Activated CD4-positive, alpha-beta T cell treated with anti-CD3 and anti-CD28 coated beads, Interleukin-2, amount 50 U/mL, for 24 hours (primary cell): ENCODE results near the gene RBM19.
"Not testable (repeated sequence)": the region's sequence is repeated elsewhere in the genome, so short reads cannot be mapped to it uniquely, and the experiment has no call there.

Experiments used
- DNase-seq, 2 donors: peaks; one replicate each; pipeline ENCODE4 v3.0.0-alpha.2; 2020; ENCODE audit warnings: low read depth in 1 of 2, low spot score in 1 of 2

Gene RBM19, protein sequence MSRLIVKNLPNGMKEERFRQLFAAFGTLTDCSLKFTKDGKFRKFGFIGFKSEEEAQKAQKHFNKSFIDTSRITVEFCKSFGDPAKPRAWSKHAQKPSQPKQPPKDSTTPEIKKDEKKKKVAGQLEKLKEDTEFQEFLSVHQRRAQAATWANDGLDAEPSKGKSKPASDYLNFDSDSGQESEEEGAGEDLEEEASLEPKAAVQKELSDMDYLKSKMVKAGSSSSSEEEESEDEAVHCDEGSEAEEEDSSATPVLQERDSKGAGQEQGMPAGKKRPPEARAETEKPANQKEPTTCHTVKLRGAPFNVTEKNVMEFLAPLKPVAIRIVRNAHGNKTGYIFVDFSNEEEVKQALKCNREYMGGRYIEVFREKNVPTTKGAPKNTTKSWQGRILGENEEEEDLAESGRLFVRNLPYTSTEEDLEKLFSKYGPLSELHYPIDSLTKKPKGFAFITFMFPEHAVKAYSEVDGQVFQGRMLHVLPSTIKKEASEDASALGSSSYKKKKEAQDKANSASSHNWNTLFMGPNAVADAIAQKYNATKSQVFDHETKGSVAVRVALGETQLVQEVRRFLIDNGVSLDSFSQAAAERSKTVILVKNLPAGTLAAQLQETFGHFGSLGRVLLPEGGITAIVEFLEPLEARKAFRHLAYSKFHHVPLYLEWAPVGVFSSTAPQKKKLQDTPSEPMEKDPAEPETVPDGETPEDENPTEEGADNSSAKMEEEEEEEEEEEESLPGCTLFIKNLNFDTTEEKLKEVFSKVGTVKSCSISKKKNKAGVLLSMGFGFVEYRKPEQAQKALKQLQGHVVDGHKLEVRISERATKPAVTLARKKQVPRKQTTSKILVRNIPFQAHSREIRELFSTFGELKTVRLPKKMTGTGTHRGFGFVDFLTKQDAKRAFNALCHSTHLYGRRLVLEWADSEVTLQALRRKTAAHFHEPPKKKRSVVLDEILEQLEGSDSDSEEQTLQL

DNA sequence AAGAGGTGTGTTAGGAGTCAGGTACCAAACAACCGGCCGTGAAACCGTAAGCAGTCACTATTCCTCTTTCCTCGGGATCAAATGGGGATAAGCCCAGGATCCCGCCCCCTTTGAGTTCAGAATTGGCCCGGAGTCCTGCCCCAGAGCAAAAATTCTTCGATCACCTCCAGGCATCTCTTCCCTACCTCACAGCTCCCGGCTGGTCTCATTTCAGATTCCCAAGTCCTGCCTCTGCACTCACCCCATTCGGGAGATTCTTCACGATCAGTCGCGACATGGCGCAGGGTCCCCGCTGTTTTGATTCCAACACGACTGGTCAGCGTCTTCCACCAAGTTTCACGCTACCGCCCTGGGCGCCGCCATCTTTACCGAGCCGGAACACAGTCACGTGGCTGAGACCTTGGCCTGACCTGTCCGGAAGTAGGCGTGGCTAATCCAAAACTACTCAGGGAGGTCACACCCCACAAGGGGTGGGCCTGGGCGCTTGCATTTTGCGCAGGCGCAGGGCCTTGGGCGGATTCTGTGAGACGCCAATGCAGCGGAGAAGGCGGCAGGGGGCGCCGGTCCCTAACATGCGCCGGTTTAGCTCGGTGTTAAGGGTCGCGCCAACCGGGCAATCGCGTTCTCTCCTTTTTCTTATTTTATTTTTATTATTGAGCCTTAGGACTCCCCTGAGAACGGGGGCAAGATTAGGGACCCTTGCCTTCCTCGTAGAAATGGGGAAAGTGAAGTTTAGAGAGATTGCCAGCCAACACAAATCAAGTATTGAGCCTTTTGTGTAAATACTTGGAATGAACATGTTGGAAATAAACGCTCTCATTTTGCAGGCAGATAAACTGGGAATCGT, at the start of gene RBM19:
Gene RBM19 (minus strand): TSS at position 375 of the 847 bp plus-strand sequence. CDS start 98 bp downstream, at position 277.
- peak; percentile 91 to 99 for DNase-seq

DNA sequence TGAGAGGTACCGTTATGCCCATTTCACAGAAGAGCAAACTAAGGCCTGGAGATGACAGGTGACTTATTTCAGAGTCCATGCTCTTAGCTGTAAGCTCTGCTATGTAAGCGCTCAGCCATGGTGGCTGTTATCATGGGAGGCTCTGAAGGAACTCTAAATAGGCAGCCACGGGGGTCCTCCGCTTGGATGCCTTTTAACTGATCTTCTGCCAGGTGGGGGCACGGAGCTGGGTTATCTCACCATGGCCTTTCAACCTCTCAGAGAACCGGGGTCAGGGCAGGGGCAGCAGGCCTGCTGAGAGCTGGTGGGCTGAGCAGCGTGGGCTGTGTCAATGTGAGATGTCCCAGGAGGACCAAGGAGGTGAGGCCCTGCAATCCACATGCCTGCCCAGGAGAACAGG, 49.7 kb upstream of the RBM19 start:
- DNase-seq: no peak

DNA sequence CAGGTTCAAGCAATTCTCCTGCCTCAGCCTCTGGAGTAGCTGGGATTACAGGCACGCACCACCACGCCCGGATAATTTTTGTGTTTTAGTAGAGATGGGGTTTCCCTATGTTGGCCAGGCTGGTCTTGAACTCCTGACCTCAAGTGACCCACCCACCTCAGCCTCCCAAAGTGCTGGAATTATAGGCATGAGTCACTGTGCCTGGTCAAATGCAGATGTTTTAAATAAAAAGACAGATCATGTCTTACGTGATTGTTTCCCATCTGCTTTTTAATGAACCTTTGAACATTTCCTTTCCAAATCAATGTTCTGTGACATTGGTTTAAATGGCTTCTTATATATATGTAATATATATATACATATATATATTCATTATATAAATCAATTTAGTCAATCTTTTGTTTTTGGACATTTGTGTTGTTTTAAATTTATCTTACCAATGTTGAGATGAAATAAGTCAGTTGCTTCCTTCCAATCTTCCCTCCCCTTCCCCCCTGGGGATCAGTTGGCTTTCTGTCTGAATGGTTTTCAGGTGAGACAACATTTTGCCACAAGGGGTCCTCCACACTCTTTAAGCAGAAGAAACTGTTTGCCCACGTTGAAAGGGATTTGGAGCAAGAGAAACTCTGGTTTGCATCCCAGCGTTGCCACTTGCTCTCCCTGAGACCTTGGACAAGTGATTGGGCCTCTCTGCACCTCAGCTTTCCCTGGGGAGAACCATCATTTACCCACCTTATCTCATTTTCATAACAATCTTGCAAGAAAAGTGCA, 47.6 kb upstream of the RBM19 start:
- no peak for DNase-seq

DNA sequence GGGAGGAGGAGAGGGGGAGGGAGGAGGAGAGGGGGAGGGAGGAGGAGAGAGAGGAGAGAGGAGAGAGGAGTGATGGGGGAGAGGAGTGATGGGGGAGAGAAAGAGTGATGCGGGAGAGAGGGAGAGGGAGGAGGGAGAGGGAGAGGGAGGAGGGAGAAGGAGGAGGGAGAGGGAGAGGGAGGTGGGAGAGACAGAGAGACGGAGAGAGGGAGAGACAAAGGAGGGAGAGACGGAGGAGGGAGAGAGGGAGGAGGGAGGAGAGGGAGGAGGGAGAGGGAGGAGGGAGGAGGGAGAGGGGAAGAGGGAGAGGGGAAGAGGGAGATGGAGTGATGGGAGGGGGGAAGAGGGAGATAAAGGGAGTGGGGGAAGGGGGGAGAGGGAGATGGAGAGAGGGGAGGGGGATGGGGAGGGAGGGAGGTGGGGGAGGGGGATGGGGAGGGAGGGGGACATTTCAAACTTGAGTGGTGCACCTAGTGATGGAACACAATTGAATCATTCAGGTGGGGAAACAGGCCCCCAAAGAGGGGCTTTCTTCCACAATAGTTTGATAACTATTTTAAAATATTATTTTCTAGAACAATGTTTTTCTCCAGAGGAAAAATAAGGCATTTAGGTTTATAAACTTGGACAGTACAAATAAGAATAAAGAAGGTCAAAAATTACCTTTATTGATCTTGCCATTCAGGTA, 46.8 kb upstream of the RBM19 start:
- no peak for DNase-seq

DNA sequence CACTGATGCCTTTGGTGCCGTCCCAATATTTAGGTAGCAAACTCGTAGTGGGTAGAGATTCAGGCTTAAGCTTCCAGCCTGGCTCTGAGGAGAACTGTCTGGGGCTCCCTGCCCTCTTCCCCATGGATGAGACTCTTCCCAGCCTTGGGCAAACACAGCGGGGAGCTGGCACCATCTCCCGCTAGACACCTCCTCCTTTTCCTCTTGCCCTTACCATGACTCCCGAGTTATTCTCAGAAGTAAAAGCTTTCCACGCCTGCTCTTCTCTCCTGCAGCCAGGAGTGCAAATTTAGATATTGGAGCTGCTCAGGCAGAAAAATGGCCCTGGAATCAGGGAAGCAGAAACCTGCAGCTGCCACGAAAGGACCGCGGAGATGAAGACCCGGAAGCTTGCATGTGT, 45.6 kb upstream of the RBM19 start:
- DNase-seq: no peak

DNA sequence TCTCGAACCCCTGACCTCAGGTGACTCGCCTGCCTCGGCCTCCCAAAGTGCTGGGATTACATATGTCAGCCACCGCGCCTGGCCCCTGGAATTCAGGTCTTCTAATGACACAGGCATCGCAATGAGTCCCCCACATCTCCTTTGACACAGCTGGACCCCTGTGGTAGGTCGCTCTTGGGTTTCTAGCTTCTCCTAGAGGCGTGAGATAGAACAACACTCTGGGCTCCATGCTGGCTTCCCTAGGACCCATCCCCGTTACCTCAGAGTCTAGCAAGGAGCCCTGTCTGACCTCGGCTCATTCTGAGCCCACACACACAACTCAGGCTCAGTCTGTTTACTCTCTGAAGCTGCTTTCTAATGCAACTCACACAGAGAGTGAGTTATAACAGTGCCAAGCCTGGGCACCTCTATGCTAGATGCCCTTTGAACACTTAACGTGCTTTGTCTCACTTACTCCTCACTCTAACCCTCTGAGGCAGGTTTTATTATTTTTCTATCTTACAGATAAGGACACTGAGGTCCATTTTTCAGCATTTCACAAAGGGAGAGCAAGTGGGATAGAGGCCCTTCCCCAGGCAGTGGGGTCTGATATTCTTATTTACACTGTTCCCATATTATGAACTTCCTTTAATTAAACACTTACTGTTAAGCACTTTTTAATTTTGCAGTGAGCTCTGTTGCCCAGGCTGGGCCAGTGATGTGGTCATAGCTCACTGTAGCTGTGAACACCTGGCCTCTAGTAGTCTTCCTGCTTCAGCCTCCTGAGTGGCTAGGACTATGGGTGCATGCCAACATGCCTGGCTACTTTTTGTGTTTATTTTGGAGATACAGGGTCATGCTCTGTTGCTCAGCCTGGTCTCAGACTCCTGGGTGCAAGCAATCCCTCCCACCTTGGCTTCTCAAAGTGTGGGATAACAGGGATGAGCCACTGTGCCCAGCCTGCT, 40.6 kb upstream of the RBM19 start:
- DNase-seq: no peak

DNA sequence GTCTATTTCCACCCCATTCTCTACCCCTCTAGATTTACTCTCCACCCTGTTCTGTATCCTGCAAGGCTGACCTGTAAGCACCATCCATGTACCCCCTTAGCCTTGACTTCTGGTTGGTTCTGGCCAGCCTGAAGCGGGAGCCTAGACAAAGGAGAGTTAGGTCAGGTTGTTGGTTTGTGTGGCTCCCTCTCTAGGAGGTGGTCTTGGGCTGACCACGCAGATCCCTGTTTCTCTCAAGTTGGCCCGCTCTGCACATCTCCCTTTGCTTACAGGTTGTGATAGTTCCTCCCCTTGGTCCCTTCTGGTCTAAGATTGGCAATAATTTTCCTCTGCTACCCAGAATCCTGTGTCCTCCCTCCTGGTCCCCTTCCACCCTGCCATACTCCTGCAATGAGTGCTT, 38.3 kb upstream of the RBM19 start:
- DNase-seq: no peak

DNA sequence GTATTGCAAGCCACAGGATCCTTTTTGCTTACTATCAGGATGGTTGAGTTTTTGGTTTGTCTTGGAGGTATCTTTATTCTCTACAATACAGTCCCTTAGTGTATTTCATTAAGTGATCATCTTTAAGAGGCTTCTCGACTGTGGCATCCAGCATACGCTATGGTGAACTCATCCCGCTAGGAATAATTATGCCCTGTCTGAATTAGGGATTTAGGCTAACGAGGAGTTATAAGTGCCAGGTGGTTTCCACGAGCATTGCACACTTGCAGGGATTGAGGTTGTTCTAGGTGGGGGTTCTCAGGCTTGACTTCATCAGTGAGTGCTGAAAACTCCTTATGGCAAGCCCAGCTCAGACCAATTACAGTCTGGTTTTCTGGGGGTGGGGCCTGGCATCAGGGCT, 37.2 kb upstream of the RBM19 start:
- DNase-seq: no peak

DNA sequence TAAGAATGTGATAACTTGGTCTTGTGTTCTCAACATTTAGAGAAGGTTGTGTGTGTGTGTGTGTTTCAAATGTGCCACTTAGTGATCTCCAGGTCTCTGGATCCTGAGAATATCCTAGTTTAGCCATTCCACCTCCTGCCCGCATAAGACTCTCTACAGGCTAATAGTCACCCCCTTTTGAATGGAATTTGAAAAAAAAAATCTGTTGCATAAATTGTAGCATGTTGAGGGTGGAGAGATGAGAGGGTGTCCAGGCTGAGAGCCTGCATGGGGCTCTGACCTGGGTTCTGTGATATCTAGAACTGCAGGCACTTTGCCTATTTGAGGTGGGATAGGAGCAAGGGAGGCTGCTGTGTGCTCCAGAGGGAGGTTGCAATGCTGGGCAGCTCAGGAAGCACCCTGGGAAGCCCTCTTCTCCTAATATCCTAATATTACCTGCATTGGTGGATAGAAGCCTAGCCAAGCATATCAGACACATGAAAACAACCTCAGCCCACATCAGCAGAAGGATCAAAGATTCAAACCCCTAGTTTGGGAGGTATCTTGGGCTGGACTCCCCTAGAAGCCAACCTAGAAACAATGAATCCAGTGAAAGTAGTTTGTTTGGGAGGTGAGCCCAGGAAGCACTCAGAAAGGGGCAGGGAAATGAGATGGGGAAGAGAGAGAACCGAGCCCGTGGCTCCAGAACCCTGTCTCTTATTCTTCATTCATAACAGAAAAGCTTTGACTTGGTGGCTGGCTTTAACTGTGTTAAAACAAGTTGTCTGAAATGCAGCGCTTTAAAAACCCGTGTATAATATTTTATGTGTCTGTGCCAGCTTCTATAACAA, 35.6 kb upstream of the RBM19 start:
- no peak for DNase-seq

DNA sequence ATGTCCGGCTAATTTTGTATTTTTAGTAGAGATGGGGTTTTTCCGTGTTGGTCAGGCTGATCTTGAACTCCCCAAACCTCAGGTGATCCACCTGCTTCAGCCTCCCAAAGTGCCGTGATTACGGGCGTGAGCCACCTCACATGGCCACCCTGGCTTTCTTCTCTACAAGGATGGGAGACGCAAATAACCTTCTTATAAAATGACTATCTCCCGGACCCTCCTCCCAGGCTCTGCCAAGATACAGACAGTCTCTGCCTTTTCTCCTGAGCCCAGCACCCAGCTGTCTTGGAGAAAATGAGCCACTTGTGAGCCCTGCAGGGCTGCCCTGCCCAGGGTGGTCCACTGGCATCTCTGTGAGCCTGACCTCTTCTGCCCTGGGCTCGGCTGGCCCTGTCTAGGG, 34.7 kb upstream of the RBM19 start:
- DNase-seq: no peak

DNA sequence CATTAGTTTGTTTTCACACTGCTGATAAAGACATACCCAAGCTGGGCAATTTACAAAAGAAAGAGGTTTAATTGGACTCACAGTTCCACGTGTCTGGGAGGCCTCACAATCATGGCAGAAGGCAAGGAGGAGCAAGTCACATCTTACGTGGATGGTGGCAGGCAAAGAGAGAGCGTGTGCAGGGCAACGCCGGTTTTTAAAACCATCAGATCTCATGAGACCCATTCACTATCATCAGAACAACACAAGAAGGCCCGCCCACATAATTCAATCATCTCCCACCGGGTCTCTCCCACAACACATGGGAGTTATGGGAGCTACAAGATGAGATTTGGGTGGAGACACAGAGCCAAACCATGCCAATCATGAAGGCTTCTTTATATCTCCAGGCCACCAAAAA, 34.1 kb upstream of the RBM19 start:
- not testable (repeated sequence) for DNase-seq

DNA sequence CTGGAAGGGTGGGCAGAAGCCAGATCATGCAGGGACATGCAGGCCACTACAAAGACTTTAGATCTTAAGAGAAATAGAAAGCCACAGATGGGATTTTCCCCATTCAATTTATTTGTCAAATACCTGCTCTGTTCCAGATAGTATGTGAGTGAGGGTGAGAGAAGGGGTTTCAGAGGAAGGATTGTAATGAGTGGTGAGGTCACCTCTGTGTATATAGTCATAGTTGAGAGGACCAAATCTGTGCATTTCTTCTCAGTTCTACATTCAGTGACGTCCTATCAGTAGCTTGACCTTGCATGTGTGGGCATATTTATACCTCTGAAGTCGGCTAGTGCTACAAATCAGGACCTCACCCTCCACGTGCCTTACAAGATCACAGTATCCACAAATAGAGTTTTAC, 31.2 kb upstream of the RBM19 start:
- no peak for DNase-seq

DNA sequence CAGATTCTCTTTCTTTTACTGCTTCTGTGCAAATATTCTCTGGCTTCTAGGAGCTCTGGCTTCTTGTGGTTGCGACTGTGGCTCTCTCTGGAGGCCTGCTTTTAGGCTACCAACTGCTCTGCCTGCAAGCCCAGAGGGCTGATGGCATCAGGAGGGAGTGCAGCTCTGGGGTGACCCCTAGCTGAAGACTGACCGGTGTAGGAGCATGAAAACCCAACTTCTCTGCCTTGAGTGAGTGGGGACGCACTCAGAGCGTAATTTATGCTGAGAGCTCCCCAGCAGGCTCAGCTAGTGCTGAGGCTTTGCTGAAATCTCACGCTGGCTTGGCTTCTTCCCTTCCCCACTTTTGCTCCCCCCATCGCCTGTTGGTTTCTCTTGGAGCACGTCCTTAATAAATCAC, 29.9 kb upstream of the RBM19 start:
- DNase-seq: no peak

DNA sequence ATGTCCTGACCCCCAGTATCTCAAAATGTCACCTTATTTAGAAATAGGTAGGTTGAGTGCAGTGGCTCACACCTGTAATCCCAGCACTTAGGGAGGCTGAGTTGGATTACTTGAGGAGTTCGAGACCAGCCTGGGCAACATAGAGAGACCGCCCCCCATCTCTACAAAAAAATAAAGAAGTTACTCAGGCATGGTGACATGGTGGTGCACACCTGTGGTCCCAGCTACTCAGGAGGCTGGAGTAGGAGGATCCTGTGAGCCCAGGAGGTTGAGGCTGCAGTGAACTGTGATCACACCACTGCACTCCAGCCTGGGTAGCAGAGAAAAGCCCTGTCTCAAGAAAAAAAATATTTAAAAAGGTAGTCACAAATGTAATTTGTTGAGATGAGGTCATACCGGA, 27.9 kb upstream of the RBM19 start:
- no peak for DNase-seq

DNA sequence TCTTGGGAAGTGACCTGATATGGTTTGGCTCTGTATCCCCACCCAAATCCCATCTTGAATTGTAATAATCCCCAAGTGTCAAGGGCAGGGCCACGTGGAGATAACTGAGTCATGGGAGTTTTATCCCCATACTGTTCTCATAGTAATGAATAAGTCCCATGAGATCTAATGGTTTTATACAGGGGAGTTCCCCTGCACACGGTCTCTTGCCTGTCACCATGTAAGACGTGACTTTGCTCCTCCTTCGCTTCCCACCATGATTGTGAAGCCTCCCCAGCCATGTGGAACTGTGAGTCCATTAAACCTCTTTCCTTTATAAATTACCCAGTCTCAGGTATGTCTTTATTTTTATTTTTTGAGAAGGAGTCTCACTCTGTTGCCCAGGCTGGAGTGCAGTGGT, 26.6 kb upstream of the RBM19 start:
- not testable (repeated sequence) for DNase-seq

DNA sequence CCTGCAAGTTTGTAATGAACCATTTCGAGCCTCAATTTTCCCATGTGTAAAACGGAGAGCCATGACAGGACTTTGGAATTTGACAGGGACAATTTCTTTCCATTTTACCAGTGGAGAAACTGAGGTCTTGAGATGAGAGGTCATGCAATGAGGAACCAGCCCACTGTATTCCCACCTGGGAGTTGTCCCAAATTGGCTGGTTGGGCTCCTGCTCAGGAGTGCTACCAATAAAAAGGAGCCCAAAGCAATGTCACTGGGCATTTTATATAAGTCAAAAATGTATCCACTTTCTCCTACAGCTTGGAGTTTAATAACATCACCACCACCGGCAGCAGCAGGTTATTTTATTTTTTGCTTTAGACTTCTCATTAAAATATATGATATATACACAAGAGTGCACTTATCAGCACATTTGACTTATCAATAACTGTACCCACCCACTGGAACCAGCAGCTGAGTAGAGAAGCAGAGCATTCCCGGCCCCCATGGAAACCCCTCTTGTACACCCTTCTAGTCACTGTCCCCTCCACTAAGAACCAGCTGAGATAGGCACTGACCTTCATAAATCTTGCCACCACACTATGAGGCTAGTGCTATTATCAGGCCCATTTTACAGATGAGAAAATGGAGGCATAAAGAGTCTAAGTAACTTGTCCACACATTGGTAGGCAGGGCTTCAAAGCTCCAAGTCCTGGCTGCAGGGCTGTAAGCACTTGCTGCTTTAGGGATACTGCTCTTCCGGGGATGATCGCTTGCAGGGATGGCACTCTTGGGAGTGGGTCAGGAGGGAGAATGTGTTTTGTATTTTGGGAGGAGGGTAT, 25.3 kb upstream of the RBM19 start:
- DNase-seq: no peak
